Ammon's horn (tissue), 1 donor: ENCODE measurements around the gene SCGB1A1.
"Not testable (repeated sequence)": the region's sequence is repeated elsewhere in the genome, so short reads cannot be mapped to it uniquely, and the experiment has no call there.

ENCODE experiments used
- DNase-seq: peaks from one replicate; pipeline ENCODE4 v3.0.0-alpha.2; 2016; ENCODE audit warnings: low spot score

The SCGB1A1 gene

GRCh38 chr11:62418733-62419132, at the start of gene SCGB1A1:
Gene SCGB1A1 (plus strand): TSS chr11:62419033. CDS start chr11:62419096, 63 bp downstream.
- no peak for DNase-seq

GRCh38 chr11:62370743-62371440, 47.9 kb upstream of the SCGB1A1 start:
- DNase-seq = no peak

- no peak for DNase-seq
These were observed 46.0 kb upstream of the SCGB1A1 start for GRCh38 chr11:62372871-62373270.

- DNase-seq = no peak
These were observed 45.2 kb upstream of the SCGB1A1 start for GRCh38 chr11:62373464-62374119.

GRCh38 chr11:62374801-62375200, 44.0 kb upstream of the SCGB1A1 start:
- DNase-seq = no peak

- DNase-seq = peak; percentile 46
These were observed 40.3 kb upstream of the SCGB1A1 start for GRCh38 chr11:62378459-62379063.

- DNase-seq = peak; percentile 79
These were observed 39.2 kb upstream of the SCGB1A1 start for GRCh38 chr11:62379586-62379985.

- DNase-seq = peak; percentile 85
These were observed 38.0 kb upstream of the SCGB1A1 start for GRCh38 chr11:62380821-62381245.

GRCh38 chr11:62383822-62384221, 35.0 kb upstream of the SCGB1A1 start:
- no peak for DNase-seq

- not testable (repeated sequence) for DNase-seq
These were observed 32.8 kb upstream of the SCGB1A1 start for GRCh38 chr11:62386083-62386482.

- DNase-seq = no peak
These were observed 31.5 kb upstream of the SCGB1A1 start for GRCh38 chr11:62387381-62387780.

- no peak for DNase-seq
These were observed 29.8 kb upstream of the SCGB1A1 start for GRCh38 chr11:62388999-62389398.

GRCh38 chr11:62390237-62390636, 28.6 kb upstream of the SCGB1A1 start:
- DNase-seq = no peak

- no peak for DNase-seq
These were observed 28.1 kb upstream of the SCGB1A1 start for GRCh38 chr11:62390722-62391121.

GRCh38 chr11:62391642-62392425, 27.0 kb upstream of the SCGB1A1 start:
- DNase-seq = no peak

GRCh38 chr11:62392506-62392905, 26.3 kb upstream of the SCGB1A1 start:
- DNase-seq = no peak

- DNase-seq = no peak
These were observed 25.7 kb upstream of the SCGB1A1 start for GRCh38 chr11:62393061-62393611.

- no peak for DNase-seq
These were observed 25.1 kb upstream of the SCGB1A1 start for GRCh38 chr11:62393735-62394134.

- DNase-seq = peak; percentile 95
These were observed 23.9 kb upstream of the SCGB1A1 start for GRCh38 chr11:62394825-62395538.

- DNase-seq = no peak
These were observed 22.8 kb upstream of the SCGB1A1 start for GRCh38 chr11:62395885-62396551.
